ENCODE data around the gene GNB4.

The GNB4 gene

DNA sequence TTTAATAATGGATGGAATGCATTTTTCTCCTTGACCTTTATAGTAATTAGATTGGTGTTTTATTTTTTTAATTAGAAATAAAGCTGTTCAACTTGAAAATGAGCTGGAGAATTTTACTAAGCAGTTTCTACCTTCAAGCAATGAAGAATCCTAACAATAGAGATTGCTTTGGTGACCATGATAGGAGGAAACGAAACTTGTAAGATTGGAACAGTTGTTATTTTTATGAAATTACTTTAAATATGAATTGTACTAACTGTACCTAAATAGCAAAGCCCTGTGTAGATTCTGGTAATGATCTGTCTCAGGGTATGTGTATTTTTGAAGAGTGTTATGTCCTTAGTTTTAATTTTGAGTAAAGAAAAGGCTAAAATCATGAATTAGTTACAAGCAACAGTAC, 59.4 kb downstream of the GNB4 start:
- in situ Hi-C loops (cut with HindIII; ENCODE audit: low pct_unique_long_range_greater_than_20kb, low sequenced_read_pairs) = no loop called here
- DNase-seq (ENCODE audit: low read depth in 1 of 2, low spot score in 1 of 2) = no peak
- no peak for TF ChIP-seq JUND (IDR thresholded peaks at IDR 0.05; ENCODE audit: low read depth)

DNA sequence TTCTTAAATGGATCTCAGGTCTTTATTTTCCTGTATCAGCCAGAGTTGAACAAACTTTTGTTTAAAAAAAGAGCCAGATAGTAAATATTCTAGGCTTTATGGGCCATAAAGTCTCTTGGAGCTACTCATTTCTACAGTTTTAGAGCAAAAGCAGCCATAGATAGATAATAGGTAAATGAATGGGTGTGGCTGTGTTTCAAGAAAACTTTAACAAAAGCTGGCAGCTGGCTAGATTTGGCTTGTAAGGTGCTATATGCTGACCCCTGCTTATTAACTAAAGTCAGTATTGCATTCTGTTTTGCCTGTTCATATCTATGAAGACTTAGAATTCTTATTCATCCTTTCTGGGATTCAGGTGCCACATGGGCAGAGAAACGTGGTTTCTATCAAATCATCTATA, 74.8 kb downstream of the GNB4 start:
- TF ChIP-seq JUND (IDR thresholded peaks at IDR 0.05; ENCODE audit: low read depth) = no peak
- no peak for DNase-seq (ENCODE audit: low read depth in 1 of 2, low spot score in 1 of 2)
- in situ Hi-C loops (cut with HindIII; ENCODE audit: low pct_unique_long_range_greater_than_20kb, low sequenced_read_pairs) = no loop called here

DNA sequence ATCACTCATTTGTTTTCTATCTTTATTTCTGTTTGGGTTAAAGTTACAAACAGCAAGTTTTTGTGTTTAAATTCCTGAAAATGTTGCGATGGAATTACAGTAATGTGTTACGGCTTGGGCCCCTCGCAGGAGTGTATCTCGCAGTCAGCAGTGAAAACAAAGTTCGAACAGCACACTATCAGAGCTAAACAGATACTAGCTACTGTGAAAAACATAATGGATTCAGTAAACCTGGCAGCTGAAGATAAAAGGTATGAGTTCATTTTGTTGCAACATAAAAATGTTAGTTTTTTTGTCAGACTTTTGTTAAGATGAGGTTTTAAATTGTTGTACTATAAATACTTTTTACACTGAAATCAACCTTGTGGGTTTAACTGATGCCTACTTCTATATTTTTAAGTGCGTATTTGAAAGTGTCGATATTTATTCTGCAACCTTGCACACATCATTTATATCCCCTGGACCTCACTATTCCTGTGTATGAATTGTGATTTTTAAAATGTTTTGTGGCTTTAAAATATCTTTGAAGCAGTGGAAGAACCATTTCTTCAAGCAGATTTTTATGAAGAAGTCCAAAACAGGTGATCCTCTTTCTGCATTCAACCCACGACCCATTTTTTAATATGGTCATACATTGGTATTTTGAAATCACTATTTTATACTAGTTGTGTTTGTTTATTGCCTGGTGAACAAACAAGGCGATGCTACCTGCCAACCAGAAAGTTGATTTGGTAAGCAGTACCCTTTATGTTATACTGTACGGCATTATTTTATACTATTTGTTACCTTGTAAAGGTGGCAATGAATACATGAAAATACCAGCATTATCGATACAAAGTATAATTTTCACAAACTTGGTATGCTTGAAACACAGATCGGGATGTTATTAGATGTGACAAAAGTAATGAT, 75.9 kb downstream of the GNB4 start:
- TF ChIP-seq JUND (IDR thresholded peaks at IDR 0.05; ENCODE audit: low read depth) = no peak
- in situ Hi-C loops (cut with HindIII; ENCODE audit: low pct_unique_long_range_greater_than_20kb, low sequenced_read_pairs) = no loop called here
- no peak for DNase-seq (ENCODE audit: low read depth in 1 of 2, low spot score in 1 of 2)

DNA sequence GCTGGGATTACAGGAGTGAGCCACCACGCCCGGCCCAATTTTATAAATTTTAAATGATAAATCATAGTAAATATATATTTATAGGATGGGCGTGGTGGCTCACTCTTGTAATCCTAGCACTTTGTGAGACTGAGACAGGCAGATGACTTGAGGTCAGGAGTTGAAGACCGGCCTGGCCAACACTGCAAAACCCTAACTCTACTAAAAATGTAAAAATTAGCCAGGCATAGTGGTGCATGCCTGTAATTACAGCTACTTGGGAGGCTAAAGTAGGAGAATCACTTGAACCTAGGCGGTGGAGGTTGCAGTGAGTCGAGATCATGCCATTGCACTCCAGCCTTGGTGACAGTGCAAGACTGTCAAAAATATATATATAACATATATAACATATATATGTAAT, 77.3 kb downstream of the GNB4 start:
- DNase-seq (ENCODE audit: low read depth in 1 of 2, low spot score in 1 of 2) = no peak
- in situ Hi-C loops (cut with HindIII; ENCODE audit: low pct_unique_long_range_greater_than_20kb, low sequenced_read_pairs) = no loop called here
- no peak for TF ChIP-seq JUND (IDR thresholded peaks at IDR 0.05; ENCODE audit: low read depth)

DNA sequence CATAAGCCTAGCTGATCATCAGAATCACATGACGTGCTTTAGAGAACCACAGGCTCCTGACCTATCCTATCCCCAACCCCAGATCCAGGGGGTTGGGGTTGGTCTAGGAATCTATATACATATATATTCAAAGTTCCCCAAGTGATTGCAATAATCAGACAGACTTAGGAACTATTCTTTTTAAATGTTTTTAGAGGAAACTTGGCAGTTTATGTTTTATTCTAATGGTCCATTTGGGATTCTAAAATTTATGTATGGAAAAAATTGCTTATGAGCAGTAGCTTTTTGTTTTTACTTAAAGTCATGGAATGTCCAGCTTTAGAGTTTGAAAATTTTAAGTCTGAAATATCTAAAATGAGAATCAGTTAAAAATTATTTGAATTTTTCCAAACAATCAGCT, 81.6 kb downstream of the GNB4 start:
- in situ Hi-C loops (cut with HindIII; ENCODE audit: low pct_unique_long_range_greater_than_20kb, low sequenced_read_pairs) = no loop called here
- no peak for TF ChIP-seq JUND (IDR thresholded peaks at IDR 0.05; ENCODE audit: low read depth)
- DNase-seq (ENCODE audit: low read depth in 1 of 2, low spot score in 1 of 2) = no peak

DNA sequence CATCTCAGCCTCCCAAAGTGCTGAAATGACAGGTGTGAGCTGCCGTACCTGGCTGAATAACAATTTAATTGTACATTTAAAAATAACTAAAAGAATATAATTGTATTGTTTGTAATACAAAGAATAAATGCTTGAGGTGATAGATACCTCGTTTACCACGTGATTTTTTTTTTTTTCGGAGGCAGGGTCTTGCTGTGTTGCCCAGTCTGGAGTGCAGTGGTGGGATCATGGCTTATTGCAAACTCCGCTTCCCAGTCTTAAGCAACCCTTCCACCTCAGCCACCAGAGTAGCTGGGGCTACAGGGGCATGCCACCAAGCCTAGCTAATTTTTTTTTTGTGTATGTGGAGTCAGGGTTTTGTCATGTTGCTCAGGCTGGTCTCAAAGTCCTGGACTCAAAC, 87.9 kb downstream of the GNB4 start:
- in situ Hi-C loops (cut with HindIII; ENCODE audit: low pct_unique_long_range_greater_than_20kb, low sequenced_read_pairs) = no loop called here
- no peak for TF ChIP-seq JUND (IDR thresholded peaks at IDR 0.05; ENCODE audit: low read depth)
- no peak for DNase-seq (ENCODE audit: low read depth in 1 of 2, low spot score in 1 of 2)

DNA sequence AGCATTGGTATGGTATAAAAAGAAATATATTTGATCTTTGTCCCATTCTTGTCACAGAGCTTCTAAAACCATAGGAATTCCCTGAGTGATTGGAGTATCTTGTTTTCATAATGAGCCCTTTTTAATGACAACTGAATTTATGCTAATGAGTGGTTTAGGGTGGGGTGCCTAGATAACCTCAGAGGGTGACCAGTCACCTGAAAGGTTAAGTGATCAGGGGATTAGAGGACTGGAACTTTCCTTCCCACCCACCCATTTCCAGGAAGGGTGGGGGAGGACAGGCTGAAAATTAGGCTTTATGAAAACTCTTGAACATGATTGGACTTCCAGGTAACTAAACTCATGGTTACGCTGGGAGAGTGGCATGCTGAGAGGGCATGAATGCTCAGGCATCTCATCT, 95.3 kb downstream of the GNB4 start:
- no peak for TF ChIP-seq JUND (IDR thresholded peaks at IDR 0.05; ENCODE audit: low read depth)
- DNase-seq (ENCODE audit: low read depth in 1 of 2, low spot score in 1 of 2) = no peak
- in situ Hi-C loops (cut with HindIII; ENCODE audit: low pct_unique_long_range_greater_than_20kb, low sequenced_read_pairs) = no loop called here

DNA sequence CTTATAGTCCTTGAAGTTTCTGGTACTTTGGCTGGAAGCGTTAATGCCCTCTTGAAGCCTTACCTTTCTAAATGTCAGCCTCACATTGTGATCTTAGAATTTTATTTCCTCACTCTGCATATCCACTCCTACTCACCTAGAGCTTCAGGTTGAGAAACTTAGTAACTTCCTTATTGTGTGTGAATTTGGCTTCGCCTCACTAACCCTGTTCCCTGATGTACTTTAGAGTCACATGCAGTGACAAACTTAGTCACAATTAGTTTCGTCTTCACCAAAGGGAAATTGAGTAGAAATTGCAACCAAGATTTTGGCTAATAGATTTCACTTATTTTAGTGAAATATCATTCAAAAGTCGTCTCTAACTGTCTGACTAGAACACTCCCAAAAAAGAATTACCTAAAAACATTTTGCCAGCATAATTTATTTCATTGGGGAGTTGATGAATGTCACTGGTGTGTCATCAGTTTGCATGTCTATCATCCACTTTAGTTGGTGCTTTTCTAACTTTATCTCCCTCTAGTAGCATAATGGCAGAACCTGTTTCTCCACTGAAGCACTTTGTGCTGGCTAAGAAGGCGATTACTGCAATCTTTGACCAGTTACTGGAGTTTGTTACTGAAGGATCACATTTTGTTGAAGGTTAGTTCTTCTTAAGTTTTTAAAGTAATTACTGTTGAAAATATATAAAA, 102.8 kb downstream of the GNB4 start:
- in situ Hi-C loops (cut with HindIII; ENCODE audit: low pct_unique_long_range_greater_than_20kb, low sequenced_read_pairs) = no loop called here
- TF ChIP-seq JUND (IDR thresholded peaks at IDR 0.05; ENCODE audit: low read depth) = no peak
- DNase-seq (ENCODE audit: low read depth in 1 of 2, low spot score in 1 of 2) = peak; percentile 49 to 53

DNA sequence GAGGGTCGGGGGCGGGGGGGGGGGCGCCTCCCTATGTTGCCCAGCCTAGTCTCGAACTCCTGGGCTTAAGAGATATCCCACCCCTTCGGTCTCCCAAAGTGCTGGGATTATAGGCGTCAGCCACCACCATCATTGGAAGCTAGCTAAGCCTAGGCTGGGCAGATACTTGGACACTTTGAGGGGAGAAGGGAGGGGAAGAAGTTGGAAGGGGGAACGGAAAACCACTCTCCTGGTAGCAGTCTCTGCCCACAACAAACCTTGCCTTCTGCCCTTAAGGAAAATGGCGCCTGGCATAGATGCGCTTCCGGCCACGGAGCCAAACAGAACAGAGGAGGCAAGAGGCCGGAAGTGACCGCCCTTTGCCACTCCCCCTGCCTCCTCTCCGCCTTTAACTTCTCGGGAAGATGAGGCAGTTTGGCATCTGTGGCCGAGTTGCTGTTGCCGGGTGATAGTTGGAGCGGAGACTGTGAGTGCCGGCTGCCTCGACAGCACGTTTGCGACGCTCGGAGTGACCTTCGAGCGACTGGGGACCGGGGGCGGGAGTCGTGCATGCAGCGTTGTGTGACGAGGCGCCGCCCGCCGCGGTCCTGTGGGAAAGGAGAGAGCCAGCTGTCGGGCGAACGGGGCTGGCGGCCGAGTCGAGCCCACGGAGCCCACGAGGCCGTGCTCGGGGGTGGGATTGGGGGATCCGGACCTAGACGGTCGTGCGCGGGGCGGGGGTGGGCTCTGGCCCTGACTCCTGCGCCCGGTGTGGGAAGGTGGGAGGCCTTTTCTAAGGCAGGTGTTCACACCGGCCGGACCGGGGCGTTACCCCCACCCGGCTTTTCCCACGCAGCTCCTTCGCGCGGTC, 103.7 kb downstream of the GNB4 start, which contains the start of gene MFN1:
Gene MFN1, plus strand, starts transcription at position 365 of the 850 bp plus-strand sequence. CDS start 1,143 bp downstream, outside the sequence.
- DNase-seq (ENCODE audit: low read depth in 1 of 2, low spot score in 1 of 2) = peak; percentile 98 to 99
- in situ Hi-C loops (cut with HindIII; ENCODE audit: low pct_unique_long_range_greater_than_20kb, low sequenced_read_pairs) = no loop called here
- no peak for TF ChIP-seq JUND (IDR thresholded peaks at IDR 0.05; ENCODE audit: low read depth)

Measured in T47D (cell line).